GM18511 (cell line): ENCODE data around the gene MTARC2.

Experiments used
- ATAC-seq: cut with Tn5 transposase; IDR thresholded peaks from one replicate; pipeline ENCODE4 v1.9.1; 2021; ENCODE audit warnings: mild to moderate bottlenecking, moderate library complexity; ENCODE audit not compliant: unreplicated experiment

Gene MTARC2

GRCh38 chr1:220824031-220824989 lies 76.2 kb downstream of the MTARC2 start:
- ATAC-seq = no peak

GRCh38 chr1:220825819-220826551 lies 77.9 kb downstream of the MTARC2 start:
- ATAC-seq = no peak

GRCh38 chr1:220826729-220827128 lies 78.6 kb downstream of the MTARC2 start:
- no peak for ATAC-seq

GRCh38 chr1:220827445-220828178 lies 79.5 kb downstream of the MTARC2 start:
- no peak for ATAC-seq

GRCh38 chr1:220828179-220828490 lies 80.0 kb downstream of the MTARC2 start:
- no peak for ATAC-seq

- no peak for ATAC-seq
These were observed 80.9 kb downstream of the MTARC2 start for GRCh38 chr1:220828950-220829586.

- ATAC-seq = no peak
These were observed 85.3 kb downstream of the MTARC2 start for GRCh38 chr1:220833436-220833835.
